Right ventricle myocardium superior (tissue), 1 donor: ENCODE data around the gene CLPTM1. TPM values are rescaled to one million over a fixed set of nuclear protein-coding genes. Genes with fewer than 3 reads are reported as not detected.
"Not testable (repeated sequence)": the region's sequence is repeated elsewhere in the genome, so short reads cannot be mapped to it uniquely, and the experiment has no call there.

Experiments used
- ATAC-seq: fragments of 200-7000 bp; cut with Tn5 transposase; one replicate; pipeline ENCODE4 v1.9.1; 2020; ENCODE audit warnings: mild to moderate bottlenecking; ENCODE audit not compliant: poor library complexity
- DNase-seq: peaks from one replicate; pipeline ENCODE4 v3.0.0-alpha.2; 2020
- intact Hi-C: fragments of 100-400 bp; cut with DNase I; formaldehyde crosslinking; loops from one replicate; pipeline ENCODE4 v1.11.2; 2022
- total RNA-seq: library from RNA; stranded (reverse); fragmentation: NEBNext Ultra II Directional; extraction: Animal tissue kit (Norgen Biotek cat#: 25700); gene quantifications from one replicate; pipeline ENCODE4 v1.2.1, GENCODE V29; 2021
- donor health status: DM: no; HTN: yes; CAD: no; lungs with severe emphysema.

The CLPTM1 gene
- total RNA-seq, 1 donor from 2014 or later, result 89.7 TPM

GRCh38 chr19:44999131-44999925 lies 44.1 kb downstream of the CLPTM1 start:
- ATAC-seq, intact Hi-C loops, DNase-seq: not testable (repeated sequence)

GRCh38 chr19:45000665-45001064 lies 45.5 kb downstream of the CLPTM1 start:
- ATAC-seq, intact Hi-C loops, DNase-seq: not testable (repeated sequence)

DNA sequence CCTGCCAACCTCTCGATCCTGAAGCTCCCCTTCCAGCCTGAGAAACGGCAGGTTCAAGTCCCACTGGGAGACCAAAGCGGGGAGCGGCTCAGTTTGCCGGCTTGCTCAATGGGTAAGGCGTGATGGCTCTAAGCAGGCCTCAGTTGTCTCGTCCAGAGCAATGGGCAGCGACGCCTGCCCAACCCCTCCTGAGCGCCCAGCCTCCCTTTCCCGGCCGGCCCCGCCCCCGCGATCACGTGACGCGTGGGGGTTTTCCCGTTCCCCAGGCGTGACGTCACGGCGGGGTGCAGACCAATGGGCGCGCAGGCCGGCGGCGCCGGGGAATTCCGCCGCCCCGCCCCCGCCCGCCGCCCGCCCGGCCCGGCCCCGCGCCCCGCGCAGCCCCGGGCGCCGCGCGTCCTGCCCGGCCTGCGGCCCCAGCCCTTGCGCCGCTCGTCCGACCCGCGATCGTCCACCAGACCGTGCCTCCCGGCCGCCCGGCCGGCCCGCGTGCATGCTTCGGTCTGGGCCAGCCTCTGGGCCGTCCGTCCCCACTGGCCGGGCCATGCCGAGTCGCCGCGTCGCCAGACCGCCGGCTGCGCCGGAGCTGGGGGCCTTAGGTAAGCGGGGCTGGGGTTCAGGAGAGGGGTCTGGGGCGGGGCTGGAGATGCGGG lies 46.0 kb downstream of the CLPTM1 start, which contains the start of gene RELB:
Gene RELB, plus strand, starts transcription at position 378 of the 653 bp plus-strand sequence. Its CDS starts 116 bp downstream, at position 494.
- peak; percentile 74 for ATAC-seq
- intact Hi-C loops, result no loop called here
- DNase-seq, result peak; percentile 97

DNA sequence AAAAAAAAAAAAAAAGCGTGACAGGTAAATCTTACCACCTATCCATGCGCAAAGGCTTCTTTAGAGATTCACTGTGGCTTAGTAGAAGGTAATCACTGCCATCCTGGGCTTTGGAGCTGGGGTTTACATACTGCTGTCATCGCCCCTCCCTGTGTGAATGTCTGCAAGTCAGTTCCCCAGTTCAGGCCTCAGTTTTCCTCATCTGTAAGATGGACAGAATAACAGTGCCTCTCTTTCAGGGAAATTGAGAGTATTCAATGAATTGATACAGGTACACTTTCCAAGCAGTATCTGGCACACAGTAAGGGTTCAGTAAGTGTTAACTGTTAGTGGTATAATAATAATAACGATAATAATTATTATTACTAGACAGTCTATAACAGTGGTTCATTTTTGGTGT lies 48.3 kb downstream of the CLPTM1 start:
- intact Hi-C loops, result no loop called here

GRCh38 chr19:45005787-45006186 lies 50.6 kb downstream of the CLPTM1 start:
- DNase-seq, result no peak
- no peak for ATAC-seq
- intact Hi-C loops, result no loop called here

More for the DNA sequence above, 48.3 kb downstream of the CLPTM1 start:
- DNase-seq (no peak), ATAC-seq (no peak)

DNA sequence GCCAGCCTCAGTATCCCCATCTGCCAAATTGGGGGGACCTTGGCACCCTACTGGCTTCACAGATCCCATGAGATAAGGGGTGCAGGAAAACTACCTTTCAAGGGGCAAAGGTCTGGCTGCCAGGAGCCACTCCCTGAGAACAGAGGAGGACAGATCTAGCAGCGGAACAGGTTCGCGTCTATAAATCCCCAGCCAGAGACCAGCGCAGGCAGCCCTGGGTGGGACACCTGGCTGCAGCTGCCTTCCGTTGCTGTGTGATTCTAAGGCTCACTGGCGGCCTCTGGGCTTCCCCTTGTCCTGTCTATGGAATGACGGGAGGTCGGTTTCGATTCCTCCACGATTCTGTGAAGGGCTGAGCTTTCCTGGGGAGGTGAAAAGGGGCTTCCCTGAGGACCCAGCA lies 53.4 kb downstream of the CLPTM1 start:
- ATAC-seq (no peak), DNase-seq (no peak)
- intact Hi-C loops, result no loop called here

DNA sequence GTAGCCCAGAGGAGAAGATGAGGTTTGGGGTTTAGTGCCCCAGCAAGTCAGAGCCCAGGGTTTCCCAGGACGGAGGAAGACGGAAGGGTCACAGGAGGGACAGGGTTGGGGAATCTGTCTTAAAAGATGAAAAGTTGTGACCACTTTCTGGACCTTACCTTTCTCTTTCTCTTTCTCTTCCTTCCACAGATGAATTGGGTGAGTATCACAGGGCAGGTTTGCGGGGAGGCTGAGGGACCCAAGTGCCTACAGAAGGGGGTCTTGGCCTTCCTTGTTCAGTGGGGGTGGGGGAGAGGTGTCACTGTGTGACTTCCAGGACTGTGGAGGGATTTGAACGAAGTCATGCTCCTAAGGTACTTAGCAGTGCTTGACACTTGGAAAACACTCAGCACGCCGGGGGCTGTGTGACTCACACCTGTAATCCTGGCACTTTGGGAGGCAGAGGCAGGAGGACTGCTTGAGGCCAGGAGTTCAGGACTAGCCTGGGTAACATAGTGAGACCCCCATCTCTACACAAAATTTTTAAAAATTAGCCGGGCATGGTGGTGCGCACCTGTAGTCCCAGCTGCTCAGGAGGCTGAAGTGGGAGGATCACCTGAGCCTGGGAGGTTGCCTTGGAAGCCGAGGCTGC lies 54.6 kb downstream of the CLPTM1 start:
- ATAC-seq, result no peak
- DNase-seq, result no peak
- intact Hi-C loops, result no loop called here

DNA sequence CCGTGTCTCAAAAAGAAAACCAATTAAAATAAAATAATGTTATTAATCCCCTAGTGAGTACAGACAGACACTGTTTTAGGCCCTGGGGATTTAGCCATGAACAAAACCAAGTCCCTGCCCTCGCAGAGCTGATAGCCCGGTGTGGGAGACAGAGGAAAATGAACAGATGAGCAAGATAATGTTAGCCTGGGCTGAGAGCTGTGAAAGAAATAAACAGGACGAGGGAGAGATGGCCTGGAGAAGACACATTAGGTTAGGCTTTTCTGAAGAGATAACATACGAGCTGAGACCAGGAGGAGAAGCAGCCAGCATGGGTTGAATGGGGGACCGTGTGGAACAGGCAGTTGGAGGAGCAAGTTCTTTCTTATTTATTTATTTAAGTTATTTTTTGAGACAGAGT lies 55.1 kb downstream of the CLPTM1 start:
- ATAC-seq (no peak), DNase-seq (no peak)
- intact Hi-C loops, result no loop called here

GRCh38 chr19:45011959-45012358 lies 56.8 kb downstream of the CLPTM1 start:
- intact Hi-C loops, result no loop called here
- DNase-seq (no peak), ATAC-seq (no peak)

DNA sequence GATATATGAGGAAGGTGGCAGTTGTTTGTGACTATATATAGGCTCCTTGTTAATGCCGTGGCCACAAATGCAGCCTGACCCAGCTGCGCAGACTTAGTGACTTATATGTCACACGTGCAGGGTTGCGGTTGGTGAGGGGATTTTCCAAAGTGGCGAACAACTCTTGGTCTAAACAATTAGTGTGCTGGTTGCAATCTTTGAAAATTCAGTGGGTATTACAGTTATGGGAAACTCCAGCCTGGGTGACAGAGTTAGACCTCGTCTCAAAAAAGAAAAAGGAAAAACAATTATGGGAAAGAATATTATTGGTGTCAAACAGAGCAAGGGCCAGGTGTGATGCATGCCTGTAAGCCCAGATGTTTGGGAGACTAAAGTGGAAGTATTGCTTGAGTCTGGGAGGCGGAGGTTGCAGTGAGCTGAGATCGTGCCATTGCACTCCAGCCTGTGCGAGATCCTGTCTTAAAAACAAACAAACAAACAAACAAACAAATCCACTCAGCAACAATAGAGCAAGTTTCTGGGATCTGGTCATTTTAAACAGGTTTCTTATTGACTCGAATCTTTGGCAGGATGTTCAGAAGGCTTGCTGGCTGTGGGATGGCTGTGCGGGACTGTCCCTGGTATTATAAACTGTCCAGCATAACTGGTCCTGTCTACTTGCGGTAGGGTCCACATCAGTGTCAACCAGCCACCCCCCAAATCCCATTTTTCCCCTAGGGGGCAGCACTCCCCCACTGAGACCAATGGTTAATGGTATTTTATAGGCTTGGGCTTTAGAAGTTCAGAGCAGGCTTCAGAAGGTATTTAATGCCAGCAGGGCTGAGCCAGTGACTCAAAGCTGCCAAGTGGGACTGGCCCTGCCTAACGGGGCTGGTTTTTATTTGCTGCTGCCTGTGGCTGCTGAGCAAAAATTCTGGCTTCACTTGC lies 61.5 kb downstream of the CLPTM1 start:
- intact Hi-C loops, result no loop called here
- ATAC-seq (peak; percentile 80), DNase-seq (peak; percentile 67)

DNA sequence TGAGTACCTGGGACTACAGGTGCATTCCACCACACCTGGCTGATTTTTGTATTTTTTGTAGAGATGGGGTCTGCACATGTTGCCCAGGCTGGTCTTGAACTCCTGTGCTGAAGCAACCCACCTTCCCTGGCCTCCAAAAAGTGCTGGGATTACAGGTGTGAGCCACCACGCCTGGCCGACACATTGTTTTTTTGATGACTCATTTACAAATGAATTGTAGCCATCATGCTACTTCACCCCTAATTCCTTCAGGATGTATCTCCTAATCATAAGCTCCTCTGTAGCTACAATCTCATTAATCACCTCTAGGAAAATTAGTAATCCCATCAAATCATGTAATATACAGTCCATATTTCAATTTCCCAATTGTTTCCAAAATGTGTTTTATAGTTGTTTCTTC lies 64.0 kb downstream of the CLPTM1 start:
- ATAC-seq (no peak), DNase-seq (no peak)
- intact Hi-C loops, result no loop called here

DNA sequence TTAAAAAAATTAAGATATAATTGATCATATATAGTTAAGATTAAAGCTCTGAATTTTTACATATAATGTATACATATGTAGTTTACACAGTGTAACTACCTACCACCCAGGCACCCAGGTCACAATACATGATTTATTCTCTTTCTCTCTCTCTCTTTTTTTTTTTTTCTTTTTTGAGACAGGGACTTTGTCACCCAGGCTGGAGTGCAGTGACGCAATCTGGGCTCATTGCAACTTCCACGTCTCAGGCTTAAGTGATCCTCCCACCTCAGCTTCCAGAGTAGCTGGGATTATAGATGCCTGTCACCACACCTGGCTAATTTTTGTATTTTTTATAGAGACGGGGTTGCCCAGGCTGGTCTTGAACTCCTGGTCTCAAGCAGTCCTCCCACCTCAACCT lies 64.9 kb downstream of the CLPTM1 start:
- ATAC-seq, result no peak
- intact Hi-C loops, result no loop called here
- DNase-seq, result no peak

DNA sequence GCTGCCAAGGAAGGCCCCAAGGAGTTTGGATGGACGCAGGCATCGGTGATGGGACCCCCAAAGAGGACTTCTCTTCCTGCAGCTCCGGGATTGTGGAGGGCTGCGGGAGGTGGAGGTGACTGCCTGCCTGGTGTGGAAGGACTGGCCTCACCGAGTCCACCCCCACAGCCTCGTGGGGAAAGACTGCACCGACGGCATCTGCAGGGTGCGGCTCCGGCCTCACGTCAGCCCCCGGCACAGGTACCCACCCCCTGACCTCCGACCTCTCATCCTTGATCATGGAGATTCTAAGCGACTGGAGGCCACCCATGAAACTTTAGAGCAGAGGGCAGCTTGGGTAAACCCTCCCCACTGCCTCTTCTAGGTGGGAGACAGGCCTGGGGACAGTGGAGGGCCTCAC lies 66.8 kb downstream of the CLPTM1 start:
- no peak for DNase-seq
- no peak for ATAC-seq
- intact Hi-C loops, result no loop called here

GRCh38 chr19:45023048-45023447 lies 67.9 kb downstream of the CLPTM1 start:
- ATAC-seq, result no peak

DNA sequence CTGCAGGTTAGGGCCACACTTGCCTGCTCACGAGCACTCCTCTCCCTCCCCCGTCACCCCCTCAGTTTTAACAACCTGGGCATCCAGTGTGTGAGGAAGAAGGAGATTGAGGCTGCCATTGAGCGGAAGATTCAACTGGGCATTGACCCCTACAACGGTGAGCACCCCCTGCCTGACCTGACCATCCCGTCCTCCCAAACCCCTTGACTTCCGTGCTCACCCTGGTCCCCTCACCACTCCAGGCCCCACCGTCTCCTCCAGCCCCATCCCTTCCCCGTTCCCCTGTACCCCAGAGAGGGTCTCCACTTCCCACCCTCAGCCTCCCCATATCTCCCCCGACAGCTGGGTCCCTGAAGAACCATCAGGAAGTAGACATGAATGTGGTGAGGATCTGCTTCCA lies 70.1 kb downstream of the CLPTM1 start:
- intact Hi-C loops, result no loop called here
- no peak for ATAC-seq

More at GRCh38 chr19:45023048-45023447, 67.9 kb downstream of the CLPTM1 start:
- DNase-seq, result no peak
- intact Hi-C loops, result no loop called here

DNA sequence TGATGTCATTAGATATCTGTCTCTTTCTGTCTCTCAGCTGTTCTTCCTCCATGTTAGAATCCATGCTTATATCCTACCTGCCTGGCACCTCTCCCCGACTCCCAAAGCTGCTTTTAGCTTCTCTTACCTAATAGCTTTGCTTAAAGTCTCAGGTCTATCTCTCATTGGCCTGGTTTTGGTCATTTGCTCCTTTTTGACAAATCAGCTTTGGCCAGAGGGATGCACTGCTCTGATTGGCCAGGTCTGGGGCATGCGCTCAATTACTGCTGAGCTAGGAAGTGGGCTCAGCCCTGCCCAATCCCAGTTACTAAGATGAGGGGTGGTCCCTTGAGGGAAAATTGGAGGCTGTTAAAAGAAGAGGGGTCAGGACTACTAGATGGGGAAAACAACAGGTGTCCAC lies 72.2 kb downstream of the CLPTM1 start:
- intact Hi-C loops, result no loop called here
- DNase-seq (no peak), ATAC-seq (no peak)

More for the DNA sequence above, 70.1 kb downstream of the CLPTM1 start:
- DNase-seq, result no peak

GRCh38 chr19:45030825-45031224 lies 75.6 kb downstream of the CLPTM1 start:
- DNase-seq (no peak), ATAC-seq (no peak)
- intact Hi-C loops, result no loop called here

DNA sequence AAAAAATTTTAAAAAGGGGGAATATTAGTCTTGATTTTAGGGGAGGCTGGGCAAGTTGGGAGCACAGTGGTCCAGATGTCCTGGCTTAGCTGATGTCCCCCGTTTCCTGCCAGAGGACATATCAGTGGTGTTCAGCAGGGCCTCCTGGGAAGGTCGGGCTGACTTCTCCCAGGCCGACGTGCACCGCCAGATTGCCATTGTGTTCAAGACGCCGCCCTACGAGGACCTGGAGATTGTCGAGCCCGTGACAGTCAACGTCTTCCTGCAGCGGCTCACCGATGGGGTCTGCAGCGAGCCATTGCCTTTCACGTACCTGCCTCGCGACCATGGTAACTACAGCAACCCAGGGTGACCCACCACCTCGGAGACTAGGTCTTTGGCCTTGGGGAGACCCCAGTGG lies 77.2 kb downstream of the CLPTM1 start:
- ATAC-seq, result no peak
- intact Hi-C loops, result no loop called here

GRCh38 chr19:45035755-45036154 lies 80.6 kb downstream of the CLPTM1 start:
- DNase-seq (no peak), ATAC-seq (no peak)
- intact Hi-C loops, result no loop called here

More for the DNA sequence above, 77.2 kb downstream of the CLPTM1 start:
- DNase-seq, result no peak
